NCI-H128 (cell line): Measurements from ENCODE around the gene TXNRD1.
"Not testable (repeated sequence)": the region's sequence is repeated elsewhere in the genome, so short reads cannot be mapped to it uniquely, and the experiment has no call there.

Experiments used
- DNase-seq: peaks from one replicate; lab custom pipeline; 2025; ENCODE audit not compliant: unreplicated experiment; lab: John Stamatoyannopoulos, UW

TXNRD1 gene

GRCh38 chr12:104320627-104321024, 105.0 kb downstream of the TXNRD1 start:
- DNase-seq, result no peak

GRCh38 chr12:104321949-104322348, 106.4 kb downstream of the TXNRD1 start:
- no peak for DNase-seq

GRCh38 chr12:104322533-104322932, 107.0 kb downstream of the TXNRD1 start:
- not testable (repeated sequence) for DNase-seq

- no peak for DNase-seq
Measured at GRCh38 chr12:104323899-104324298, 108.3 kb downstream of the TXNRD1 start.

GRCh38 chr12:104328278-104328677, 112.7 kb downstream of the TXNRD1 start:
- DNase-seq, result not testable (repeated sequence)

- no peak for DNase-seq
Measured at GRCh38 chr12:104328790-104329189, 113.2 kb downstream of the TXNRD1 start.

- no peak for DNase-seq
Measured at GRCh38 chr12:104329707-104330532, 114.3 kb downstream of the TXNRD1 start.

- DNase-seq, result no peak
Measured at GRCh38 chr12:104331376-104331775, 115.8 kb downstream of the TXNRD1 start.

- not testable (repeated sequence) for DNase-seq
Measured at GRCh38 chr12:104332273-104332672, 116.7 kb downstream of the TXNRD1 start.

GRCh38 chr12:104333692-104334255, 118.2 kb downstream of the TXNRD1 start:
- DNase-seq, result no peak

- no peak for DNase-seq
Measured at GRCh38 chr12:104334581-104334980, 119.0 kb downstream of the TXNRD1 start.

GRCh38 chr12:104336115-104336514, 120.5 kb downstream of the TXNRD1 start:
- DNase-seq, result no peak

GRCh38 chr12:104337030-104337558, 121.5 kb downstream of the TXNRD1 start:
- DNase-seq, result no peak

- DNase-seq, result no peak
Measured at GRCh38 chr12:104339663-104340062, 124.1 kb downstream of the TXNRD1 start.

GRCh38 chr12:104340177-104340576, 124.6 kb downstream of the TXNRD1 start:
- no peak for DNase-seq

- DNase-seq, result no peak
Measured at GRCh38 chr12:104340925-104341611, 125.5 kb downstream of the TXNRD1 start.

- no peak for DNase-seq
Measured at GRCh38 chr12:104342147-104342546, 126.6 kb downstream of the TXNRD1 start.

- DNase-seq, result no peak
Measured at GRCh38 chr12:104342635-104343249, 127.2 kb downstream of the TXNRD1 start.

GRCh38 chr12:104344682-104345081, 129.1 kb downstream of the TXNRD1 start:
- no peak for DNase-seq

GRCh38 chr12:104345234-104346066, 129.9 kb downstream of the TXNRD1 start:
- DNase-seq, result no peak
